Measurements from ENCODE around the gene PTTG1IP. TPM values are rescaled to one million over a fixed set of nuclear protein-coding genes. Genes with fewer than 3 reads are reported as not detected.

The PTTG1IP gene
- total RNA-seq, 1 experiment from 2014 or later = 330 TPM

- Histone ChIP-seq H3K79me2 (ENCODE audit: low read length) (0 out of 2 replicates have a peak, but pooled peaks cover 5% of the 10 kb centered on the region), H4K20me1 (ENCODE audit: low read length) (no peaks in the 10 kb centered on the region), H3K4me2 (ENCODE audit: low read length) (no peak overlapping the region), H2AFZ (ENCODE audit: low read length) (no peak overlapping the region), H3K9me3 (ENCODE audit: low read length) (no peaks in the 10 kb centered on the region), H3K4me1 (ENCODE audit: insufficient read depth, low read length) (peaks cover 10% of the 10 kb centered on the region), H3K9ac (ENCODE audit: low read length) (no peak overlapping the region), H3F3A (ENCODE audit: low read length, unreplicated experiment) (peaks cover 6% of the 10 kb centered on the region), H3K27ac (ENCODE audit: low read length) (no peak overlapping the region), H3K9me2 (replicated peaks; ENCODE audit: low read length) (no peaks in the 10 kb centered on the region), H3K4me3 (ENCODE audit: low read length) (no peak overlapping the region), H3K36me3 (ENCODE audit: low read depth, low read length) (peaks cover 14% of the 10 kb centered on the region), H3K27me3 (ENCODE audit: low read length) (no peaks in the 10 kb centered on the region)
- POLR2A ChIA-PET (ENCODE audit: unreplicated experiment) = no interaction called here
- intact Hi-C loops (cut with micrococcal nuclease) = no loop called here
- no TSS peak for BruUV-seq (replicated peaks)
- DNase-seq = no peak
- CTCF ChIA-PET = no interaction called here
- TF ChIP-seq EZH2 (IDR thresholded peaks at IDR 0.05; ENCODE audit: low read length, unreplicated experiment) (no peak), CTCF (conservative IDR thresholded peaks at IDR 0.05; ENCODE audit: low read depth, low read length) (no peak), EZH2phosphoT487 (IDR thresholded peaks at IDR 0.05; ENCODE audit: borderline replicate concordance, low read length) (no peak)
- no peak for ATAC-seq
Observed at GRCh38 chr21:44905728-44906090, 32.2 kb upstream of the PTTG1IP start.

GRCh38 chr21:44905016-44905727 lies 31.7 kb upstream of the PTTG1IP start:
- no peak for TF ChIP-seq EZH2 (IDR thresholded peaks at IDR 0.05; ENCODE audit: low read length, unreplicated experiment)
- DNase-seq (no peak), ATAC-seq (no peak)
- Histone ChIP-seq H3K27ac (ENCODE audit: low read length) (no peak overlapping the region), H3K36me3 (ENCODE audit: low read depth, low read length) (peaks cover 14% of the 10 kb centered on the region), H3K4me3 (ENCODE audit: low read length) (no peak overlapping the region), H3K9ac (ENCODE audit: low read length) (no peak overlapping the region), H3F3A (ENCODE audit: low read length, unreplicated experiment) (peaks cover 6% of the 10 kb centered on the region), H3K27me3 (ENCODE audit: low read length) (no peaks in the 10 kb centered on the region), H3K4me1 (ENCODE audit: insufficient read depth, low read length) (peaks cover 5% of the 10 kb centered on the region), H3K4me2 (ENCODE audit: low read length) (no peak overlapping the region), H3K9me3 (ENCODE audit: low read length) (no peaks in the 10 kb centered on the region), H4K20me1 (ENCODE audit: low read length) (no peaks in the 10 kb centered on the region), H2AFZ (ENCODE audit: low read length) (no peak overlapping the region), H3K79me2 (ENCODE audit: low read length) (no peaks in the 10 kb centered on the region), H3K9me2 (replicated peaks; ENCODE audit: low read length) (no peaks in the 10 kb centered on the region)
- POLR2A ChIA-PET (ENCODE audit: unreplicated experiment) = no interaction called here
- intact Hi-C loops (cut with micrococcal nuclease) = no loop called here
- no TSS peak for BruUV-seq (replicated peaks)
- CTCF ChIA-PET = no interaction called here

GRCh38 chr21:44904141-44904923 lies 30.8 kb upstream of the PTTG1IP start:
- H3K79me2 ChIP-seq (ENCODE audit: low read length) = no peaks in the 10 kb centered on the region
- ATAC-seq = no peak
- H3F3A ChIP-seq (ENCODE audit: low read length, unreplicated experiment) = peaks cover 6% of the 10 kb centered on the region
- no peak overlapping the region for H3K9ac ChIP-seq (ENCODE audit: low read length)
- CTCF ChIA-PET = no interaction called here
- intact Hi-C loops (cut with micrococcal nuclease) = no loop called here
- peaks cover 14% of the 10 kb centered on the region for H3K36me3 ChIP-seq (ENCODE audit: low read depth, low read length)
- TF ChIP-seq EZH2 (IDR thresholded peaks at IDR 0.05; ENCODE audit: low read length, unreplicated experiment) (no peak), EZH2phosphoT487 (IDR thresholded peaks at IDR 0.05; ENCODE audit: borderline replicate concordance, low read length) (no peak), CTCF (conservative IDR thresholded peaks at IDR 0.05; ENCODE audit: low read depth, low read length) (no peak)
- H3K4me1 ChIP-seq (ENCODE audit: insufficient read depth, low read length) = no peaks in the 10 kb centered on the region
- POLR2A ChIA-PET (ENCODE audit: unreplicated experiment) = no interaction called here
- H3K4me2 ChIP-seq (ENCODE audit: low read length) = no peak overlapping the region
- H3K27me3 ChIP-seq (ENCODE audit: low read length) = no peaks in the 10 kb centered on the region
- no peaks in the 10 kb centered on the region for H4K20me1 ChIP-seq (ENCODE audit: low read length)
- H2AFZ ChIP-seq (ENCODE audit: low read length) = no peak overlapping the region
- BruUV-seq (replicated peaks) = no TSS peak
- no peak overlapping the region for H3K4me3 ChIP-seq (ENCODE audit: low read length)
- DNase-seq = no peak
- no peaks in the 10 kb centered on the region for H3K9me3 ChIP-seq (ENCODE audit: low read length)
- no peak overlapping the region for H3K27ac ChIP-seq (ENCODE audit: low read length)
- H3K9me2 ChIP-seq (replicated peaks; ENCODE audit: low read length) = no peaks in the 10 kb centered on the region
